KMS-11 (cell line): ENCODE results near the gene GTF2A2.

Experiments
- H2AFZ ChIP-seq: fragments of 200-600 bp; sonication (generic); 2 replicates; pipeline ENCODE4 v1.6.1; 2016; ENCODE audit warnings: antibody characterized with exemption, mixed run types, low read depth
- H3K27ac ChIP-seq: fragments of 200-600 bp; sonication (generic); 2 replicates; pipeline ENCODE4 v1.6.1; 2016; ENCODE audit warnings: mild to moderate bottlenecking, mixed run types
- H3K27me3 ChIP-seq: fragments of 200-600 bp; sonication (generic); 2 replicates; pipeline ENCODE4 v1.6.1; 2017; ENCODE audit warnings: mild to moderate bottlenecking, low read depth, mixed run types, moderate library complexity; ENCODE audit not compliant: insufficient read depth
- H3K36me3 ChIP-seq: fragments of 200-600 bp; sonication (generic); 2 replicates; pipeline ENCODE4 v1.6.1; 2017; ENCODE audit warnings: mild to moderate bottlenecking, mixed run types; ENCODE audit not compliant: insufficient read depth
- H3K4me1 ChIP-seq: fragments of 200-600 bp; sonication (generic); 2 replicates; pipeline ENCODE4 v1.6.1; 2016; ENCODE audit warnings: mild to moderate bottlenecking, low read depth, mixed run types; ENCODE audit not compliant: poor library complexity, severe bottlenecking
- H3K4me2 ChIP-seq: fragments of 200-600 bp; sonication (generic); 2 replicates; pipeline ENCODE4 v1.7.0; 2016; ENCODE audit warnings: mild to moderate bottlenecking, mixed run types
- H3K4me3 ChIP-seq: fragments of 200-600 bp; sonication (generic); IDR thresholded peaks from 2 replicates; pipeline ENCODE4 v1.6.1; 2017; ENCODE audit warnings: low read depth, low read length, mixed read lengths; ENCODE audit not compliant: insufficient read depth
- H3K79me2 ChIP-seq: fragments of 200-600 bp; sonication (generic); 2 replicates; pipeline ENCODE4 v1.6.1; 2016; ENCODE audit warnings: low read depth, mixed run types; ENCODE audit not compliant: insufficient read depth
- H3K9ac ChIP-seq: fragments of 200-600 bp; sonication (generic); 2 replicates; pipeline ENCODE4 v1.6.1; 2016; ENCODE audit warnings: mild to moderate bottlenecking, mixed run types
- H4K20me1 ChIP-seq: fragments of 200-600 bp; sonication (generic); 2 replicates; pipeline ENCODE4 v1.6.1; 2016; ENCODE audit warnings: mild to moderate bottlenecking, mixed run types; ENCODE audit not compliant: insufficient read depth
- CTCF ChIP-seq: fragments of 200-600 bp; sonication (generic); conservative IDR thresholded peaks from 2 replicates; pipeline ENCODE4 v1.6.1; 2017; ENCODE audit warnings: low read depth, mild to moderate bottlenecking, antibody characterized with exemption, low read length, moderate library complexity, mixed read lengths

Gene GTF2A2

GRCh38 chr15:59687836-59688235 is 30.5 kb upstream of the GTF2A2 start:
- H3K4me1 ChIP-seq, result peaks cover 38% of the 10 kb centered on the region
- peaks cover 23% of the 10 kb centered on the region for H4K20me1 ChIP-seq
- H2AFZ ChIP-seq, result no peak overlapping the region
- TF ChIP-seq CTCF, result no peak
- no peak overlapping the region for H3K4me3 ChIP-seq
- no peaks in the 10 kb centered on the region for H3K36me3 ChIP-seq
- H3K27me3 ChIP-seq, result no peaks in the 10 kb centered on the region
- H3K79me2 ChIP-seq, result peaks cover 63% of the 10 kb centered on the region
- peak overlapping the region; percentile 96 for H3K4me2 ChIP-seq
- peak overlapping the region; percentile 91; the same call in 1 of the 2 replicates for H3K27ac ChIP-seq
- H3K9ac ChIP-seq, result peak overlapping the region; percentile 84

- no peaks in the 10 kb centered on the region for H3K27me3 ChIP-seq
- H3K4me3 ChIP-seq, result no peak overlapping the region
- no peak overlapping the region for H3K27ac ChIP-seq
- H3K4me1 ChIP-seq, result peaks cover 38% of the 10 kb centered on the region
- no peaks in the 10 kb centered on the region for H3K36me3 ChIP-seq
- peaks cover 63% of the 10 kb centered on the region for H3K79me2 ChIP-seq
- H4K20me1 ChIP-seq, result peaks cover 23% of the 10 kb centered on the region
- no peak overlapping the region for H3K9ac ChIP-seq
- no peak overlapping the region for H2AFZ ChIP-seq
- no peak for TF ChIP-seq CTCF
- H3K4me2 ChIP-seq, result no peak overlapping the region
These were observed 29.1 kb upstream of the GTF2A2 start for GRCh38 chr15:59686389-59686788.

GRCh38 chr15:59685737-59686297 is 28.5 kb upstream of the GTF2A2 start:
- Histone ChIP-seq H3K9ac (no peak overlapping the region), H3K27ac (no peak overlapping the region), H3K36me3 (no peaks in the 10 kb centered on the region), H2AFZ (no peak overlapping the region), H4K20me1 (peaks cover 23% of the 10 kb centered on the region), H3K79me2 (peaks cover 63% of the 10 kb centered on the region), H3K4me3 (no peak overlapping the region), H3K4me1 (peaks cover 35% of the 10 kb centered on the region), H3K27me3 (no peaks in the 10 kb centered on the region), H3K4me2 (0 out of 2 replicates have a peak overlapping the region, but pooled peaks have one; percentile 2)
- TF ChIP-seq CTCF, result no peak

GRCh38 chr15:59680870-59681269 is 23.6 kb upstream of the GTF2A2 start:
- Histone ChIP-seq H3K9ac (no peak overlapping the region), H4K20me1 (peaks cover 6% of the 10 kb centered on the region; the same call in 1 of the 2 replicates), H3K27ac (no peak overlapping the region), H3K36me3 (0 out of 2 replicates have a peak, but pooled peaks cover 5% of the 10 kb centered on the region), H3K4me2 (no peak overlapping the region), H3K4me3 (no peak overlapping the region), H2AFZ (no peak overlapping the region), H3K27me3 (no peaks in the 10 kb centered on the region), H3K79me2 (peaks cover 30% of the 10 kb centered on the region), H3K4me1 (peaks cover 5% of the 10 kb centered on the region)
- TF ChIP-seq CTCF, result no peak
